CD4-positive, alpha-beta T cell (primary cell): ENCODE results near the gene SERPINB7. TPM values are rescaled to one million over a fixed set of nuclear protein-coding genes. Genes with fewer than 3 reads are reported as not detected.

Experiments
- ATAC-seq: fragments of 200-7000 bp; cut with Tn5 transposase; one replicate; pipeline ENCODE4 v1.10.0; 2022; ENCODE audit warnings: mild to moderate bottlenecking; ENCODE audit not compliant: poor library complexity
- CTCF ChIA-PET: fragments of 350-600 bp; sonication (Branson Sonifier 250); formaldehyde crosslinking; loops from one replicate; lab custom pipeline; 2021; ENCODE audit warnings: antibody characterized with exemption, inconsistent platforms; lab: Charles Lee
- POLR2A ChIA-PET: fragments of 350-600 bp; sonication (Branson Sonifier 250); formaldehyde crosslinking; loops from one replicate; lab custom pipeline; 2021; ENCODE audit warnings: antibody characterized with exemption, inconsistent platforms; lab: Charles Lee
- DNase-seq, 14 experiments: peaks; one replicate each; pipeline ENCODE4 v3.0.0-alpha.2; 2013 to 2020; ENCODE audit warnings: mixed read lengths in 2 of 14
- H3K27ac ChIP-seq, 2 donors: one replicate each; pipeline versions ENCODE4 v1.5.1 to v1.7.0; 2013; ENCODE audit warnings: low read length in 2 of 2, low read depth in 1 of 2, mild to moderate bottlenecking in 1 of 2
- H3K27me3 ChIP-seq, 2 experiments: 1 replicate in 1 of 2; 2 replicates in 1 of 2; pipeline versions ENCODE4 v1.6.1 to v1.7.0; 2013; ENCODE audit warnings: low read length in 2 of 2, control low read depth in 1 of 2, mild to moderate bottlenecking in 1 of 2, moderate library complexity in 1 of 2; ENCODE audit not compliant: insufficient read depth in 2 of 2, control insufficient read depth in 1 of 2
- H3K36me3 ChIP-seq: one replicate; pipeline ENCODE4 v1.6.1; 2013; ENCODE audit warnings: low read length, control low read depth; ENCODE audit not compliant: insufficient read depth
- H3K4me1 ChIP-seq: one replicate; pipeline ENCODE4 v1.6.1; 2013; ENCODE audit warnings: low read length, control low read depth; ENCODE audit not compliant: insufficient read depth
- H3K4me3 ChIP-seq: one replicate; pipeline ENCODE4 v1.5.1; 2013; ENCODE audit warnings: mild to moderate bottlenecking, low read length, moderate library complexity
- H3K9me3 ChIP-seq, 2 experiments: 1 replicate in 1 of 2; 2 replicates in 1 of 2; pipeline versions ENCODE4 v1.6.1 to v1.7.0; 2013; ENCODE audit warnings: low read length in 2 of 2, mild to moderate bottlenecking in 2 of 2, control low read depth in 1 of 2, moderate library complexity in 1 of 2; ENCODE audit not compliant: control insufficient read depth in 1 of 2, insufficient read depth in 1 of 2
- H3K27ac Mint-ChIP-seq: one replicate; pipeline ENCODE4 v1.8.0; 2020; ENCODE audit warnings: mixed read lengths
- H3K27me3 Mint-ChIP-seq: one replicate; pipeline ENCODE4 v1.8.0; 2021; ENCODE audit warnings: mixed read lengths
- H3K36me3 Mint-ChIP-seq: one replicate; pipeline ENCODE4 v1.8.0; 2021; ENCODE audit warnings: low read depth, mixed read lengths
- H3K4me1 Mint-ChIP-seq: one replicate; pipeline ENCODE4 v1.8.0; 2021; ENCODE audit warnings: low read depth, mixed read lengths
- H3K4me3 Mint-ChIP-seq: one replicate; pipeline ENCODE4 v1.8.0; 2020; ENCODE audit warnings: mild to moderate bottlenecking, mixed read lengths
- H3K9me3 Mint-ChIP-seq: one replicate; pipeline ENCODE4 v1.8.0; 2020; ENCODE audit warnings: mixed read lengths
- intact Hi-C, 2 experiments: fragments of 100-400 bp; cut with DNase I in 1 of 2; cut with micrococcal nuclease in 1 of 2; formaldehyde crosslinking; loops; one replicate each; pipeline versions ENCODE4 v1.15.1 to v1.9.0; 2023 to 2025; cut with DNase I, micrococcal nuclease
- total RNA-seq, 174 experiments: library from RNA in 2 of 174; stranded (reverse) in 2 of 174; gene quantifications; one replicate each; pipeline ENCODE4 v1.2.3 and lab custom pipeline; 2021 to 2026
- TF ChIP-seq, protein P1 (sequence below): fragments of 200-600 bp; IDR thresholded peaks from one replicate; pipeline ENCODE4 v1.8.0; 2022; ENCODE audit warnings: antibody characterized with exemption, mild to moderate bottlenecking

SERPINB7 gene
- total RNA-seq, 2 experiments from 2014 or later: not detected

DNA sequence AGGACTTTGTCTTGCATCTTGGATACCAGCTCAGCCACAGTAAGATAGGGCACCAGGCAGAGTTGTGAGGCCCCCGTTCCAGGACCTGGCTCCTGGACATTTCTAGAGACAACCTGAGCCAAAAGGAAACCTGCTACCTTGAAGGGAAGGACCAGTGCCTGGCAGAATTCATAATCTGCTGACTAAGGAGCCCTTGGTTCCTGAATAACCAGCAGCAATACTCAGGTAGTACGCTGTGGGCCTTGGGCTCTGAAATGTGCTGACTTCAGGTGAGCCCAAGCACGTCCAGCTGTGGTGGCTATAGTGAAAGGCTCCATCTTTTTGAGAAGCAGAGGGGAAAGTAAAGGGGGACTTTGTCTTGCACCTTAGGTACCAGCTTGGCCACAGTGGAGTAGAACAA is 44.0 kb upstream of the SERPINB7 start:
- Mint-ChIP-seq H3K4me3 (no peak overlapping the region), H3K9me3 (no peaks in the 10 kb centered on the region), H3K4me1 (no peaks in the 10 kb centered on the region), H3K27me3 (no peaks in the 10 kb centered on the region), H3K36me3 (no peaks in the 10 kb centered on the region), H3K27ac (no peak overlapping the region)
- Histone ChIP-seq H3K4me1 (no peaks in the 10 kb centered on the region), H3K27ac (no peak overlapping the region), H3K36me3 (no peaks in the 10 kb centered on the region), H3K9me3 (peaks cover 0 to 8% of the 10 kb centered on the region in 2 experiments), H3K27me3 (no peaks in the 10 kb centered on the region), H3K4me3 (no peak overlapping the region)
- ChIA-PET CTCF (no interaction called here), POLR2A (no interaction called here)
- TF ChIP-seq, protein P1, sequence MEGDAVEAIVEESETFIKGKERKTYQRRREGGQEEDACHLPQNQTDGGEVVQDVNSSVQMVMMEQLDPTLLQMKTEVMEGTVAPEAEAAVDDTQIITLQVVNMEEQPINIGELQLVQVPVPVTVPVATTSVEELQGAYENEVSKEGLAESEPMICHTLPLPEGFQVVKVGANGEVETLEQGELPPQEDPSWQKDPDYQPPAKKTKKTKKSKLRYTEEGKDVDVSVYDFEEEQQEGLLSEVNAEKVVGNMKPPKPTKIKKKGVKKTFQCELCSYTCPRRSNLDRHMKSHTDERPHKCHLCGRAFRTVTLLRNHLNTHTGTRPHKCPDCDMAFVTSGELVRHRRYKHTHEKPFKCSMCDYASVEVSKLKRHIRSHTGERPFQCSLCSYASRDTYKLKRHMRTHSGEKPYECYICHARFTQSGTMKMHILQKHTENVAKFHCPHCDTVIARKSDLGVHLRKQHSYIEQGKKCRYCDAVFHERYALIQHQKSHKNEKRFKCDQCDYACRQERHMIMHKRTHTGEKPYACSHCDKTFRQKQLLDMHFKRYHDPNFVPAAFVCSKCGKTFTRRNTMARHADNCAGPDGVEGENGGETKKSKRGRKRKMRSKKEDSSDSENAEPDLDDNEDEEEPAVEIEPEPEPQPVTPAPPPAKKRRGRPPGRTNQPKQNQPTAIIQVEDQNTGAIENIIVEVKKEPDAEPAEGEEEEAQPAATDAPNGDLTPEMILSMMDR: no peak
- intact Hi-C loops: no loop called here
- DNase-seq (no peak), ATAC-seq (no peak)

DNA sequence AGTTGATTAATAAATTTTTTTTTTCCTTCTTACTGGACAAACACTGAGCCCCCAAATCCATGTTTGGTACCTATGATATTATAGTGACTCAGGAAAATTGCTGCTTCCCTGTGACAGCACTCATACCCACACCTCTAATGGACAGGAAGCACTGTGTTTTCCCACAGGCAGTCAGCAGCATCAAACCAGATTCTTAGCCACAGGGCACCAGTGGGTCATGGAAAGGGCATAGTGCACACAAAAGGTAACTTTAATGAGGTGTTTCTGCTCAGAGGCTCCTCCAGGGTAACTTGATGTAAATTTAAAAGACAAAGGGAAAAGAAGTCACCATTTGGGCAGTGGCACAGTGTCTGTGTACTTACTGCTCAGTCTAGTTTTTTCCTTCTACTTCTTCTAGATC is 38.3 kb upstream of the SERPINB7 start:
- no peak overlapping the region for H3K4me3 Mint-ChIP-seq
- POLR2A ChIA-PET: no interaction called here

DNA sequence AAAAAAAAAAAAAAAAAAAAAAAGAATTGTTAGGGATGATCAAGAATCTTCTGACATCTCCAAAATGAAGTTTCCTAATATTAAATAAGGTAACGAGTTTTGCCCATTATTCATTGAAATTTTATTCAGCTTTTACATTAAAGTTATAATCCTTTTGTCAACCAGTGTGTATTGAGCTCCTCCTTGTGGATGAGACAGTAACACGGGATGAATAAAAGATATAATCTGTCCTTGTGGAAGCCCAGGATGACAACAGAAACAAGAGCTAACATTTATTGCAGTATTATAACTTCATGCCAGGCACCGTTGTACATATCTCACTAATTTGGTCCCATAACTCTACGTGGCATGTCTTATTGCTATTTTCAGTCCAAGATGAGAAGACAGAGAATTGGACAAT is 33.4 kb upstream of the SERPINB7 start:
- Histone ChIP-seq H3K9me3 (no peaks in the 10 kb centered on the region), H3K36me3 (no peaks in the 10 kb centered on the region), H3K4me1 (no peaks in the 10 kb centered on the region), H3K27me3 (peaks cover 0 to 4% of the 10 kb centered on the region in 2 experiments), H3K27ac (no peak overlapping the region), H3K4me3 (no peak overlapping the region)
- Mint-ChIP-seq H3K4me3 (no peak overlapping the region), H3K4me1 (no peaks in the 10 kb centered on the region), H3K9me3 (peaks cover 3% of the 10 kb centered on the region), H3K27ac (no peak overlapping the region), H3K27me3 (no peaks in the 10 kb centered on the region), H3K36me3 (no peaks in the 10 kb centered on the region)
- ChIA-PET POLR2A (no interaction called here), CTCF (interaction anchor here (0.7 kb wide), 1 partner anchor 251 kb away, joined by 3 read pairs; no protein-coding TSS in a partner anchor)
- DNase-seq: no peak
- ATAC-seq: no peak
- TF ChIP-seq, protein P1: no peak
- intact Hi-C loops: no loop called here

More for the DNA sequence above, 38.3 kb upstream of the SERPINB7 start:
- CTCF ChIA-PET: no interaction called here
- H3K9me3 ChIP-seq: no peaks in the 10 kb centered on the region
- no peaks in the 10 kb centered on the region for H3K4me1 ChIP-seq
- H3K36me3 Mint-ChIP-seq: no peaks in the 10 kb centered on the region
- DNase-seq: no peak
- H3K9me3 Mint-ChIP-seq: no peaks in the 10 kb centered on the region
- intact Hi-C loops: no loop called here
- no peaks in the 10 kb centered on the region for H3K4me1 Mint-ChIP-seq
- TF ChIP-seq, protein P1: no peak
- H3K27me3 Mint-ChIP-seq: no peaks in the 10 kb centered on the region
- no peak overlapping the region for H3K27ac Mint-ChIP-seq
- no peaks in the 10 kb centered on the region for H3K36me3 ChIP-seq
- no peak overlapping the region for H3K27ac ChIP-seq
- ATAC-seq: no peak
- H3K4me3 ChIP-seq: no peak overlapping the region
- no peaks in the 10 kb centered on the region for H3K27me3 ChIP-seq
